Measurements from ENCODE around the gene GGT7. TPM values are rescaled to one million over a fixed set of nuclear protein-coding genes. Genes with fewer than 3 reads are reported as not detected.
"Not testable (repeated sequence)": the region's sequence is repeated elsewhere in the genome, so short reads cannot be mapped to it uniquely, and the experiment has no call there.

The GGT7 gene
- total and polyA plus RNA-seq, 4 donors, result 10.8 to 85.2 (median 43.2) TPM

DNA sequence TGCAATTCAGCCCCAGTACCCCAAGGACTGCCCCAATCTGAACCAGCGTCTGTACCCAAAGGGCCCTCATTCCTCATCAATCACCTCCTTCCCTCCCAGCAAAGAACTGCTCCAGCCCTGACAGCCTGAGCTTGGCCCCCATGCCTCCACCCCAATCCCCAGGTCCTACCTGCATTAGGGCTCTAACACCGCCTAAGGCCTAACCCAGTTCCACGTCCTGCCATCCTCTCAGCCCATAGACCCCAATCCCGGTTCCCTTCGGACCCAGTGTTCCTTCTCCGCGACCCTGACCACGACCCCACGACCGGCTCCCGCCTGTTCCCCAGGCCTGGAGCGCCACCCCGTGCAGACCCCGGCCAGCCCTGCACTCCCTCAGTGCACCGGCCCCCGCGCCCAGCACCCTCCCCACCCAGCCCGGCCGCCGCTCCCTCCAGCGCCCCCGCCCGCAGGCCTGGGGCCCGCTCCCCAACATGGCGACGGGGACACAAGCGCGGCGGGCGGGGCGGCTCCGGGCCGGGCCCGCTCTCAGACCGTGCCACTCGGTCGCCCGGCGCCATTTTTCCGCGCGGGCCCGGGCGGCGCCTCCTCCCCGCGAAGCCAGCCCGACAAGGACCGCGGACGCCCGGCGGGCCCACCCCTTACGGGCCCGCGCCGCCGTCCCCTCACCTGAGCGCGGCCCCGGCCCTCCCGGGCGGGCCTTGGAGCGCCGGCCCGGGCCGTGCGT lies 47.7 kb downstream of the GGT7 start:
- H3K27me3 ChIP-seq (ENCODE audit: control insufficient read depth, insufficient read depth, low read length), result no peaks in the 10 kb centered on the region
- peak overlapping the region; percentile 88 for H3K27ac ChIP-seq (ENCODE audit: low read depth, low read length)
- no peaks in the 10 kb centered on the region for H3K36me3 ChIP-seq (ENCODE audit: control insufficient read depth, insufficient read depth, low read length)
- peak in 5 of 6 donors; percentile 35 to 87 (median 38) for DNase-seq (ENCODE audit: low read depth in 4 of 6, low spot score in 6 of 6)
- WGBS (ENCODE audit: insufficient coverage), result under 1% methylated on average over 68 of the region's 68 CpGs
- peak overlapping the region; percentile 88 for H3K4me3 ChIP-seq (ENCODE audit: low read depth, low read length)
- H3K4me1 ChIP-seq (ENCODE audit: control insufficient read depth, insufficient read depth, low read length), result peaks cover 10% of the 10 kb centered on the region
- no peaks in the 10 kb centered on the region for H3K9me3 ChIP-seq (ENCODE audit: control insufficient read depth, insufficient read depth, low read length)

DNA sequence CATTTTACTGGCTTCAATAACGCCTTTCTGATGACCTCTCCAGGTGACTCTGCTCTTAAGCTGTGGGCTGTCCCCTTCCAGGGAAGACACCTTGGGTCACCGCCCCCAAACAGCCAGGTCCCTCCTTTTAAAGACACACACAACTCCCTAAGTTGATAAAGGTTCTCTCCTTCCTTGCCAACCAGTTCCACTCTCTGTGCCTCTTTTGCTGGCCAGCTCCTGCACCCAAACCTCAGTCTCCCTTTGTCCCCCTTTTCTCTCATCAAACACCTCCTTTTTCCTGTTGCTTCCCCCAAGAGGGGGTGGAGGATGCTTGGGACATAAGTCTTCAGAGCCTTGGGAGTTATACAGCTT lies 48.2 kb downstream of the GGT7 start:
- H3K9me3 ChIP-seq (ENCODE audit: control insufficient read depth, insufficient read depth, low read length), result no peaks in the 10 kb centered on the region
- peak in 4 of 6 donors; percentile 9 to 76 (median 33) for DNase-seq (ENCODE audit: low read depth in 4 of 6, low spot score in 6 of 6)
- H3K27me3 ChIP-seq (ENCODE audit: control insufficient read depth, insufficient read depth, low read length), result no peaks in the 10 kb centered on the region
- 0% methylated on average over 2 of the region's 2 CpGs for WGBS (ENCODE audit: insufficient coverage)
- H3K27ac ChIP-seq (ENCODE audit: low read depth, low read length), result peak overlapping the region; percentile 88
- peak overlapping the region; percentile 88 for H3K4me3 ChIP-seq (ENCODE audit: low read depth, low read length)
- no peaks in the 10 kb centered on the region for H3K36me3 ChIP-seq (ENCODE audit: control insufficient read depth, insufficient read depth, low read length)
- peaks cover 10% of the 10 kb centered on the region for H3K4me1 ChIP-seq (ENCODE audit: control insufficient read depth, insufficient read depth, low read length)

DNA sequence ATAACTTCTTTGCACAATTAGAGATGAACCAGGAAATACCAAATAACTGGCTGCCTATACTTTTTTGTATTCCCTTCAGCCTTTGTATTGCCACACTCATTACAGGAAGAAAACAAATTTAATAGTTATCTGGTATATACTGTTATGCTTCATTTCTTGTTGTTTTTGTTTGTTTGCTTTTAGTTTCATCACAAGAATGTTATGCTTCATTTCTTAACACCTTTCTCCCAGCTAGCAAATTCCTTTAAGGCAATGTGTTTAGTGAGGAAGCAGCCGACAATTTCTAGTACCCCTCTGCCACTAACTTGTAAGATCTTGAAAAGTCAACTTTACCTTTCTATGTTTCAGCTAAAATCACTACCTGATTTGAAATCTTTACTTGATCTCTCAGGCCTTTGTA lies 48.6 kb downstream of the GGT7 start:
- peak overlapping the region; percentile 88 for H3K27ac ChIP-seq (ENCODE audit: low read depth, low read length)
- peaks cover 10% of the 10 kb centered on the region for H3K4me1 ChIP-seq (ENCODE audit: control insufficient read depth, insufficient read depth, low read length)
- no peaks in the 10 kb centered on the region for H3K27me3 ChIP-seq (ENCODE audit: control insufficient read depth, insufficient read depth, low read length)
- H3K36me3 ChIP-seq (ENCODE audit: control insufficient read depth, insufficient read depth, low read length), result no peaks in the 10 kb centered on the region
- peak overlapping the region; percentile 88 for H3K4me3 ChIP-seq (ENCODE audit: low read depth, low read length)
- H3K9me3 ChIP-seq (ENCODE audit: control insufficient read depth, insufficient read depth, low read length), result no peaks in the 10 kb centered on the region
- 33% methylated on average over 1 of the region's 1 CpG for WGBS (ENCODE audit: insufficient coverage)
- no peak for DNase-seq (ENCODE audit: low read depth in 4 of 6, low spot score in 6 of 6)

DNA sequence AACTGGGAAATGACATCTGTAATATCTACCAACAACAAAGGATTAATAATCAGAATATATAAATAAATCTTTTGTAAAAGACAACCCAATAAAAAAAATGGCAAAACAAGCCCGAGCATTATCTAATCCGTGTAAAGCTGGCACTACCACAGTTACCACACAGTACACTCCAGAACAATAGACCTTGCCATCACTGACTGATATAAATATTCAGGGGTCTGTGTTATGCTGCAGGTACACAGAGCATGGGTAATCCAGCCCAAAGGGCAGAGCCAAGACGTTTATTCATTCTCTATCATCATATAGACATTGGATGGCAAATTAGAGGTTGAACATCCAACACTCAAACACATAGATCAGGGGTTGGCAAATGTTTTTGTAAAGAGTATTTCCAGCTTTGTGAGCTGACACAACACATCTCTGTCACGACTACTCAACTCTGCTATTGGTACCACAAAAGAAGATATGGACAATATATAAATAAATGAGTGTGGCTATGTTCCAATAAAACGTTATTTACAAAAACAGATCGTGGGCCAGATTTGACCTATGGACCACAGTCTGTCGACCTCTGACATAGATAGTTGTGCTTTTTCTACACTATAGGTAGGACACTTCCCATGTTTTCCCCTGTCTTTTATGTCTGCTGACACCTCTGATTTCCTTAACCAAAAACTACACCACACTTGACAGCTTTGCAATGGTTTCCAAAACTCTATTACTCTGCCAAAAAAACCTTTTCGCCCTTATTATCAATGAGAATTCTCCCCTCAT lies 51.7 kb downstream of the GGT7 start:
- WGBS (ENCODE audit: insufficient coverage), result 100% methylated on average over 1 of the region's 8 CpGs
- peaks cover 10% of the 10 kb centered on the region for H3K4me1 ChIP-seq (ENCODE audit: control insufficient read depth, insufficient read depth, low read length)
- no peaks in the 10 kb centered on the region for H3K27me3 ChIP-seq (ENCODE audit: control insufficient read depth, insufficient read depth, low read length)

DNA sequence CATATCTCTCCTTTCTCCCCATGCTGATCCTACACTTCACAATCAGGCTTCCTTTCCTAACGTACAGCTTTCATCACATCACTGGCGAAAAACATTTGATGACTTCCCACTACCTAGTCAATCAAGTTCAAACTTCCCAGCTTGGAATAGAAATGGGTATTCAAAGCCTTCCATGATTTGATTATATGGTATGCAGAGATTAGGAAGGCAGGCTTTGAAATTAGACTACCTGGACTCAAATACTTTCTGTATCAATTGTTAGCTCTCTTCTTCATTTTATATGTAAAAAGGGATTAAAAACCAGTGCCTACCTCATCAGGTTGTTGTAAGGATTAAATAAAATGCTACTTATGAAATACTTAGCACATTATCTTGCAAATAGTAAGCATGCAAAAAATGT lies 54.9 kb downstream of the GGT7 start:
- no peak for DNase-seq (ENCODE audit: low read depth in 4 of 6, low spot score in 6 of 6)
- H3K27ac ChIP-seq (ENCODE audit: low read depth, low read length), result no peak overlapping the region
- WGBS (ENCODE audit: insufficient coverage), result no CpG with 5 or more reads among the region's 2 CpGs
- no peaks in the 10 kb centered on the region for H3K36me3 ChIP-seq (ENCODE audit: control insufficient read depth, insufficient read depth, low read length)
- H3K27me3 ChIP-seq (ENCODE audit: control insufficient read depth, insufficient read depth, low read length), result no peaks in the 10 kb centered on the region
- no peak overlapping the region for H3K4me3 ChIP-seq (ENCODE audit: low read depth, low read length)
- no peaks in the 10 kb centered on the region for H3K4me1 ChIP-seq (ENCODE audit: control insufficient read depth, insufficient read depth, low read length)
- H3K9me3 ChIP-seq (ENCODE audit: control insufficient read depth, insufficient read depth, low read length), result no peaks in the 10 kb centered on the region

More for the DNA sequence above, 51.7 kb downstream of the GGT7 start:
- H3K4me3 ChIP-seq (ENCODE audit: low read depth, low read length), result no peak overlapping the region
- H3K27ac ChIP-seq (ENCODE audit: low read depth, low read length), result no peak overlapping the region
- no peak for DNase-seq (ENCODE audit: low read depth in 4 of 6, low spot score in 6 of 6)
- H3K36me3 ChIP-seq (ENCODE audit: control insufficient read depth, insufficient read depth, low read length), result no peaks in the 10 kb centered on the region
- no peaks in the 10 kb centered on the region for H3K9me3 ChIP-seq (ENCODE audit: control insufficient read depth, insufficient read depth, low read length)

DNA sequence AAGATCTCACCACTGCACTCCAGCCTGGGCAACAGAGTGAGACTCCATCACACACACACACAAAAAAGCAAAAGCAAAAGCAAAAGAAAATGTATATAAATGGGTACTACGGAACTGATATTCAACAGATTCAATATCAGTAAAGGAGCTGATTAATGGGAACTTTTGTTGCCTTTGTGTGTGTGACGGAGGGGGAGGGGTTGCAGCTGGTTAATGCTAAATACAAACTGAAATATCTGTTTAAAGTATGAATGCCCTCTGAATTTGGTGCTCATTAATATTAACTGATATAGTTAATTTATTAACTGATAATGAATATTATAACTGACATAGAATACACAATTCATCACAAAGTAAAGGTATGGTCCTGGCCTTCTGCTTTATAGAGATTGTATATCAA lies 55.6 kb downstream of the GGT7 start:
- H3K4me3 ChIP-seq (ENCODE audit: low read depth, low read length), result no peak overlapping the region
- no peaks in the 10 kb centered on the region for H3K9me3 ChIP-seq (ENCODE audit: control insufficient read depth, insufficient read depth, low read length)
- H3K27ac ChIP-seq (ENCODE audit: low read depth, low read length), result no peak overlapping the region
- H3K27me3 ChIP-seq (ENCODE audit: control insufficient read depth, insufficient read depth, low read length), result no peaks in the 10 kb centered on the region
- H3K4me1 ChIP-seq (ENCODE audit: control insufficient read depth, insufficient read depth, low read length), result no peaks in the 10 kb centered on the region
- no peaks in the 10 kb centered on the region for H3K36me3 ChIP-seq (ENCODE audit: control insufficient read depth, insufficient read depth, low read length)
- WGBS (ENCODE audit: insufficient coverage), result no CpG with 5 or more reads among the region's 2 CpGs
- DNase-seq (ENCODE audit: low read depth in 4 of 6, low spot score in 6 of 6), result no peak

DNA sequence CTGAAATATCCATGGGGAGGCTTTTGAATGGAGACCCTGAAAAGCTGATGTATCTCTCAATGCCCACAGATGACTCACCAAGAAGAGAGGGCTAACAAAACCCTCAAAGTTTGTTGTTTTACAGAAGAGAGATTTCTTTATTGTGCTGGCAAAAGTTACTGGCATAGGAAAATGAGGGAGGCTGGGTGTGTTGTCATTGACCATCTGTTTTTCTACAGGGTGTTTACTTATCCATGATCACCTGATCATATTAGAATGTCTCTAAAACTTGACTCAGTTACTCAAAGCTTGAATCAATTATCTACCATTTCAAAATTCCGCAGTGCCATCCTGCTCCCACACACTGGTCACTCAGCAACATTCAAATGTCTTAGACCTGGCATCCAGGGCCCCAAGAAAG lies 57.0 kb downstream of the GGT7 start:
- H3K27me3 ChIP-seq (ENCODE audit: control insufficient read depth, insufficient read depth, low read length), result no peaks in the 10 kb centered on the region
- no peaks in the 10 kb centered on the region for H3K4me1 ChIP-seq (ENCODE audit: control insufficient read depth, insufficient read depth, low read length)
- H3K36me3 ChIP-seq (ENCODE audit: control insufficient read depth, insufficient read depth, low read length), result no peaks in the 10 kb centered on the region
- H3K9me3 ChIP-seq (ENCODE audit: control insufficient read depth, insufficient read depth, low read length), result no peaks in the 10 kb centered on the region
- DNase-seq (ENCODE audit: low read depth in 4 of 6, low spot score in 6 of 6), result no peak
- H3K4me3 ChIP-seq (ENCODE audit: low read depth, low read length), result no peak overlapping the region
- no peak overlapping the region for H3K27ac ChIP-seq (ENCODE audit: low read depth, low read length)
- 62% methylated on average over 1 of the region's 1 CpG for WGBS (ENCODE audit: insufficient coverage)

DNA sequence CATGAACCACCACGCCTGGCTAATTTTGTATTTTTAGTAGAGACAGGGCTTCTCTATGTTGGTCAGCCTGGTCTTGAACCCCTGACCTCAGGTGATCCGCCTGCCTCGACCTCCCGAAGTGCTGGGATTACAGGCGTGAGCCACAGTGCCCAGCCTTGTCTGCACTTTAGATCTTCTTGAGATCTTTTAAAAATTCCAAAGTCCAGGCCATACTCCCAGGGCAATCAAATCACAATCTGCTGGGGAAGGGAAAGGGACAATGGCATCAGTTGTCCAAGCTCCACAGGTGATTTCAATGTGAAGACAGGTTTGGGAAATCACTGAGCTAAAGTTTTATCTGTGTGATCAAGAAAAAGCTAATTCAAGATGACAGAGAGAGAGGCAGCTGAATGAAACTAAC lies 64.1 kb downstream of the GGT7 start:
- Histone ChIP-seq H3K4me1 (ENCODE audit: control insufficient read depth, insufficient read depth, low read length) (no peaks in the 10 kb centered on the region), H3K27ac (ENCODE audit: low read depth, low read length) (no peak overlapping the region), H3K9me3 (ENCODE audit: control insufficient read depth, insufficient read depth, low read length) (no peaks in the 10 kb centered on the region), H3K36me3 (ENCODE audit: control insufficient read depth, insufficient read depth, low read length) (peaks cover 4% of the 10 kb centered on the region), H3K4me3 (ENCODE audit: low read depth, low read length) (no peak overlapping the region), H3K27me3 (ENCODE audit: control insufficient read depth, insufficient read depth, low read length) (no peaks in the 10 kb centered on the region)
- WGBS (ENCODE audit: insufficient coverage), result 100% methylated on average over 1 of the region's 5 CpGs
- no peak for DNase-seq (ENCODE audit: low read depth in 4 of 6, low spot score in 6 of 6)

DNA sequence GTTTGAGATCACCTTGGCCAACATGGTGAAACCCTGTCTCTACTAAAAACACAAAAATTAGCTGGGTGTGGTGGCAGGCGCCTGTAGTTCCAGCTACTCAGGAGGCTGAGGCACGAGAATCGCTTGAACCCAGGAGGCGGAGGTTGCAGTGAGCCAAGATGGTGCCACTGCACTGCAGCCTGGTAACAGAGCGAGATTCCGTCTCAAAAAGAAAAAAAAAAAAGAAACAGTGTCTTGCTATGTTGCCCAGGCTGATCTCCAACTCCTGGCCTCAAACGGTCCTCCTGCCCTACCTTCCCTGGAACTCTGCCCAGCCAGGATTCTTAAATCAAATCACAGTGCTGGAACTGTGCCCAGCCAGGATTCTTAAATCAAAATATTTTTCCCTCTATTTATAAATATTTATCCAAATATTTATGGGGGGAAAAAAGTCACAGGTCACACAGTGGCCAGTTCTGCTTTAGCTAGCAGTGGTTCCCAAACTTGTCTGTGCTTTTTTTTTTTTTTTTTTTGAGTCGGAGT lies 64.7 kb downstream of the GGT7 start:
- H3K27me3 ChIP-seq (ENCODE audit: control insufficient read depth, insufficient read depth, low read length); H3K4me3 ChIP-seq (ENCODE audit: low read depth, low read length); H3K27ac ChIP-seq (ENCODE audit: low read depth, low read length); H3K9me3 ChIP-seq (ENCODE audit: control insufficient read depth, insufficient read depth, low read length); DNase-seq (ENCODE audit: low read depth in 4 of 6, low spot score in 6 of 6); H3K36me3 ChIP-seq (ENCODE audit: control insufficient read depth, insufficient read depth, low read length); H3K4me1 ChIP-seq (ENCODE audit: control insufficient read depth, insufficient read depth, low read length): not testable (repeated sequence)
- 100% methylated on average over 3 of the region's 8 CpGs for WGBS (ENCODE audit: insufficient coverage)

DNA sequence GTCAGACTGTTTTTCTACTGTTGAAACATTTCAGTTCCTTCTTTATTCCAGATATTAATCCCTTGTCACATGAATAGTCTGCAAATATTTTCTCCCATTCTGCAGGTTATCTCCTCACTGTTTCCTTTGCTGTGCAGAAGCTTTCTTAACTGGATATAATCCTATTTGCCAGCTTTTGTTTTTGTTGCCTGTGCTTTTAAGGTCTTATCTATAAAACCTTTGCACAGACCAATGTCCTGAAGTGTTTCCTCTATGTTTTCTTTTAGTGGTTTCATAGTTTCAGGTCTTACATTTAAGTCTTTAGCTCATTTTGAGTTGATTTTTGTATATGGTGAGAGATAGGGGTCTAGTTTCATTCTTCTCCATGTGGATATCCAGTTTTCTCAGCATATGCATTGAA lies 66.4 kb downstream of the GGT7 start:
- Histone ChIP-seq H3K27ac (ENCODE audit: low read depth, low read length) (no peak overlapping the region), H3K4me1 (ENCODE audit: control insufficient read depth, insufficient read depth, low read length) (no peaks in the 10 kb centered on the region), H3K36me3 (ENCODE audit: control insufficient read depth, insufficient read depth, low read length) (peaks cover 4% of the 10 kb centered on the region), H3K4me3 (ENCODE audit: low read depth, low read length) (no peak overlapping the region), H3K9me3 (ENCODE audit: control insufficient read depth, insufficient read depth, low read length) (no peaks in the 10 kb centered on the region), H3K27me3 (ENCODE audit: control insufficient read depth, insufficient read depth, low read length) (no peaks in the 10 kb centered on the region)
- no peak for DNase-seq (ENCODE audit: low read depth in 4 of 6, low spot score in 6 of 6)
